ENCODE results near the gene NPPC.

Gene NPPC

GRCh38 chr2:231874944-231875343, 51.3 kb downstream of the NPPC start:
- no peak for TF ChIP-seq CTCF (IDR thresholded peaks at IDR 0.05; ENCODE audit: unreplicated experiment in 3 of 3)
- peaks cover 13% of the 10 kb centered on the region for H3K27me3 Mint-ChIP-seq (ENCODE audit: low read depth)
- peaks cover 2% of the 10 kb centered on the region for H3K36me3 Mint-ChIP-seq (ENCODE audit: low read depth)
- no peak overlapping the region for H3K27ac Mint-ChIP-seq
- no peak overlapping the region for H3K4me3 Mint-ChIP-seq
- H3K4me1 Mint-ChIP-seq = peaks cover 5% of the 10 kb centered on the region
- H3K9me3 Mint-ChIP-seq = peaks cover 9% of the 10 kb centered on the region
